Right kidney (tissue), 1 donor: ENCODE measurements around the gene PAFAH1B1.

Source experiments
- DNase-seq: peaks from one replicate; pipeline ENCODE4 v3.0.0-alpha.2; 2016

Gene PAFAH1B1

GRCh38 chr17:2701996-2702741 is 108.7 kb downstream of the PAFAH1B1 start:
- DNase-seq = no peak

GRCh38 chr17:2703181-2703580 is 109.7 kb downstream of the PAFAH1B1 start:
- no peak for DNase-seq

- no peak for DNase-seq
Measured at GRCh38 chr17:2703606-2704005, 110.2 kb downstream of the PAFAH1B1 start.

GRCh38 chr17:2704031-2704889 is 110.8 kb downstream of the PAFAH1B1 start:
- no peak for DNase-seq

- DNase-seq = no peak
Measured at GRCh38 chr17:2704890-2705248, 111.4 kb downstream of the PAFAH1B1 start.

- no peak for DNase-seq
Measured at GRCh38 chr17:2705263-2705662, 111.8 kb downstream of the PAFAH1B1 start.

GRCh38 chr17:2705888-2706795 is 112.7 kb downstream of the PAFAH1B1 start:
- no peak for DNase-seq

- DNase-seq = no peak
Measured at GRCh38 chr17:2706911-2707510, 113.6 kb downstream of the PAFAH1B1 start.

GRCh38 chr17:2707721-2708584 is 114.5 kb downstream of the PAFAH1B1 start:
- no peak for DNase-seq

- no peak for DNase-seq
Measured at GRCh38 chr17:2708585-2709182, 115.2 kb downstream of the PAFAH1B1 start.

GRCh38 chr17:2709183-2709661 is 115.8 kb downstream of the PAFAH1B1 start:
- DNase-seq = no peak

- no peak for DNase-seq
Measured at GRCh38 chr17:2710071-2710802, 116.8 kb downstream of the PAFAH1B1 start.

- DNase-seq = peak; percentile 67
Measured at GRCh38 chr17:2710803-2711607, 117.6 kb downstream of the PAFAH1B1 start.

- peak; percentile 93 for DNase-seq
Measured at GRCh38 chr17:2711608-2712299, 118.3 kb downstream of the PAFAH1B1 start, which contains the start of gene CLUH. Gene CLUH (minus strand): TSS chr17:2711764. CDS start chr17:2711661, 103 bp downstream.

- no peak for DNase-seq
Measured at GRCh38 chr17:2712300-2713043, 119.0 kb downstream of the PAFAH1B1 start.

GRCh38 chr17:2713881-2714280 is 120.4 kb downstream of the PAFAH1B1 start:
- DNase-seq = no peak

GRCh38 chr17:2716649-2717048 is 123.2 kb downstream of the PAFAH1B1 start:
- no peak for DNase-seq
